Measurements from ENCODE around the gene MYL12A.

MYL12A gene

GRCh38 chr18:3212657-3213056 is 34.9 kb upstream of the MYL12A start:
- no peak for TF ChIP-seq CTCF (IDR thresholded peaks at IDR 0.05; ENCODE audit: extremely low read depth, missing control alignments)
- no peak for DNase-seq (ENCODE audit: low spot score)

- peak; percentile 55 for DNase-seq (ENCODE audit: low spot score)
- no peak for TF ChIP-seq CTCF (IDR thresholded peaks at IDR 0.05; ENCODE audit: extremely low read depth, missing control alignments)
Observed at GRCh38 chr18:3213300-3214059, 34.1 kb upstream of the MYL12A start.

GRCh38 chr18:3214855-3215637 is 32.6 kb upstream of the MYL12A start:
- no peak for TF ChIP-seq CTCF (IDR thresholded peaks at IDR 0.05; ENCODE audit: extremely low read depth, missing control alignments)
- DNase-seq (ENCODE audit: low spot score): no peak

GRCh38 chr18:3216987-3217386 is 30.6 kb upstream of the MYL12A start:
- TF ChIP-seq CTCF (IDR thresholded peaks at IDR 0.05; ENCODE audit: extremely low read depth, missing control alignments): no peak
- DNase-seq (ENCODE audit: low spot score): no peak

GRCh38 chr18:3217948-3218647 is 29.5 kb upstream of the MYL12A start:
- no peak for DNase-seq (ENCODE audit: low spot score)
- no peak for TF ChIP-seq CTCF (IDR thresholded peaks at IDR 0.05; ENCODE audit: extremely low read depth, missing control alignments)

GRCh38 chr18:3218819-3219218 is 28.8 kb upstream of the MYL12A start:
- TF ChIP-seq CTCF (IDR thresholded peaks at IDR 0.05; ENCODE audit: extremely low read depth, missing control alignments): no peak

GRCh38 chr18:3219241-3219630 is 28.4 kb upstream of the MYL12A start:
- no peak for DNase-seq (ENCODE audit: low spot score)
- TF ChIP-seq CTCF (IDR thresholded peaks at IDR 0.05; ENCODE audit: extremely low read depth, missing control alignments): no peak

More at GRCh38 chr18:3218819-3219218, 28.8 kb upstream of the MYL12A start:
- no peak for DNase-seq (ENCODE audit: low spot score)
